Glomerular visceral epithelial cell (primary cell): ENCODE results near the gene PEX14.

Experiments
- DNase-seq: peaks from one replicate; pipeline ENCODE4 v3.0.0-alpha.2; 2016; ENCODE audit errors: extremely low spot score

The PEX14 gene

DNA sequence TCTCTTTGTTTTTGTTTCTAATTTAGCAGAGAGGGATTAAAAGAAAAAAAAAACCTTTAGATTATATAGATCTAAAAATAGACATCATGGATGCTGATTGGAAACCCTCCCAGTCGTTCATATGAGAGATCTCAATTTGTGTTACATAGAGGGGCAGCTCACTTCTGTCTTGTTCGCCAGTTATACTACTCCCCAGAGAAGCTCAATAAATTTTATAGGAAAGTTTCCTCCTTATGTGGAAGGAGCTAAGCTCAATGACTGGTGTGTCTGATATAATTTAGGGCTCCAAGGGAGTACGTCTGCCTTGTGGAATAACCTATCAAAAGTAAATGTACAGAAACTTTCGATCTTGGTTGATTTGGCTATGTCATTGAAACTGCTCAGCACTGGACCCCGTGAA lies 117.6 kb downstream of the PEX14 start:
- DNase-seq: no peak

DNA sequence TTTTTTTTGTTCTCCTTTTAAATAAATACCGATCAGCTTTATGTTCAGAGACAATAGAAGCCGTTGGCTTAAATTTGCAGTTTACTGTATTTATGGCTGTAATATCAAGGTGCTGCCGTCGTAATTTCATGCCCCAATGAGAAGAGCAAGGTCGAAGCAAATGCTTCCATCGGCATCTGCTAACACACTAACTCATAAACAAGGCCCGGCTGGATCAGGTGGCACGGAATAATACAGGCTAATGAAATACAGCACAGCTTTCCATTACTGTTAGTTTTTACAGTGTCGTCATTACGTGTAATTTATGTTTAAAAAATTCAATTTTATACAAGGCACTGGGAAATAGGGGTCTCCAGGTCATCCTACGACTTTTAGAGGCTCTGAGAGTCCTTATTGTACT lies 119.0 kb downstream of the PEX14 start:
- DNase-seq: no peak

DNA sequence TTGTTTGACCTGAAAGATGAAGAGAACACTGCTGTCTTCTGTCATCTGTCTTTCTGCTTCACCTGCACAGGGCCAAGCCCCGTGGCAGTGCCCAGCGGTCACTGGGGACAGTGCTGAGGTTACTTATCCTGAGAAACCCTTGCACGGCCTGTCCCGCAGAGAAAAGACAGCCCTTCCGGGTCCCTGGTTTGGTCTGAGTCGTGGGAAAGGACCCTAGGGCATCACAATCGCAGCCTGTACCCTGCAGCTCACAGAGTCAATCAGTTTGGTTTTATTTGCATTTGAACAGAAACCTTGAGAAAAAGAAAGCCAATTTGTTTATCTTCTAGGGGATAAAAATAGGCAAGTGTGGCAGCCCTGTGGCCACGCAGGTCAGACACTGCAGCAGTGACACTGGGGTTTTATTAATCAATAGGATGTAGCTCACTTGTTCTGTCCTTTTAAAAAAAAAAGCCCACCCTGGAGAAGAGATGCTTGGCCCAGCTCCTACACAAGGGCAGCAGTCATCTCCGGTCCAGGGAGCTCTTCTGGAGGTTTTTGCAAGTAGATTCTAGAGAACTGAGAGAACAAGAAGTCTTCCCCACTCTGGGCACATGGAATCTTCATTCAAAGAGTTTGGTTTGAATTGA lies 120.0 kb downstream of the PEX14 start:
- DNase-seq: no peak

DNA sequence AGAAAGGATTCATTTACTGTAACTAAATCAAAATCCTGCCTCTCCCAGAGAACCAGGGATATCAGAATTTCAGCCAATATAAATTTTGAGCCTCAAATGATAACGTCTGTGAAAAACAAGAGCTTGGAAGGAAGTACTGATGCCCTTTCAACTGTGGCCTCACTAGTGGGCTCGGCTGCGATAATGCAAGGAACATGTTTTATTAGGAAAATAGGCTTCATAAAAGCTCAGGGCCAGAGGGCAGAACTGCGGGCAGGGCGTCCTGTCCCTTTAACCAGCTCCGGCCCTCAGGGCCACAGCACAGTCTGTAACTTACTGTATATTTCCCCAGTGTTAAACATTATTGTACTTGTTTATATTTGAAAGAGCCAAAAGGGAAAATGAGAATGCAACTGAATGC lies 122.0 kb downstream of the PEX14 start:
- DNase-seq: no peak

DNA sequence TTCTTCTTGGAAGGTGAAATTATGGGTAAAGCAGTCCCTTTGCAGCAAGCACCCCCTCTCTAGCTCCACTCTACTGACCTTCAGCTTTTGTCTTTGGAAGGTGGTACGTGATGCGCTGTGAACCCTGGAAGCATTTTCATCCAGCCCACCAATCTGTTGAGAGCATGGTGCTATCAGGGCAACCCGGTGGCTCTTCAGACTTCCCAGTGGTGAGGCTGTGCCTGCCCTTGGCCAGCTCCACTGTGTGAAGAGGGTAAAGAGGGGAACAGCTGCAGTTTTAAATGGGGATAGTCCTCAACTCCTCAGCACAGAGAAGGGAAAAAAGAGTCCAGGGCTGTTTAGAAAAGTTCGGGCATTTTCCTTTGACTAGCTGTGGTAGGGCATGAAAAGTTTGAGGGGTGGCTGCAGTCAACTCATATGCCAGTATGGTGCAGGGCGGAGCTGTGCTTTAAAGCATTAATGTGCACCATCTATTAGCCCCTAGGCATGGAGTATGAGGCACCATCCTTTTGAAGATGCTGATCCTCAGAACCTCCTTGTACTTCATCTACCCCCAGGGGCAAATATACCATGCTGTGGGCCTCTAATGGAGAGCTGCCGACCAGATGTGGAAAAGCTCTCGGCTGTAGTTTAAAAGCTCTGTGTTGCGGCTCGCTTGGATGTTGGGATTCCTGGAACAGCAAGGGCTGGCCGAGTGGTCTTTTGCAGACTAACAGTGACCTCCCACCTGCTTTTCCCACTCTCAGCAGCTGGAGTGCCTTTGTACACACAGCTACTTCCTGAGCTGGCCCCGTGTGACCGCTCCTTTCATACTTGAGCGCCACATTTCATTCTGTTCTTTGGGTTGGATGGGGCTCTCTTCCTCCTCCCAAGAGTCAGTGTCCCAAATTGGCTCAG lies 123.0 kb downstream of the PEX14 start:
- no peak for DNase-seq

DNA sequence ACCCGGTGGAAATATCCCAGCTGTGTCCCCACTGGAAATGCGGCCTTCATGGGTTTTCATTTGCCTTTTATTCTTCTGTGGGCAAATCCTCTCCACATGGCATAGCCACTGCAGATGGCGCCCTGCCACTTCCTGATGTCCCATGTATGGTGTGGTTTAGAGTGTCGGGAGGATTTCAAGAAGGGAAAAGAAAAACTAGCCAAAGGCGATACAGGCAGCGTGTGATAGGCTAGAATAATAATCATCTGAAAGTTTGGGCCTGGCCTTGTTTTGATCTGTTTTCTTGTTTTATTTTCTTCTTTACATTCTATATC lies 123.6 kb downstream of the PEX14 start:
- DNase-seq: no peak

DNA sequence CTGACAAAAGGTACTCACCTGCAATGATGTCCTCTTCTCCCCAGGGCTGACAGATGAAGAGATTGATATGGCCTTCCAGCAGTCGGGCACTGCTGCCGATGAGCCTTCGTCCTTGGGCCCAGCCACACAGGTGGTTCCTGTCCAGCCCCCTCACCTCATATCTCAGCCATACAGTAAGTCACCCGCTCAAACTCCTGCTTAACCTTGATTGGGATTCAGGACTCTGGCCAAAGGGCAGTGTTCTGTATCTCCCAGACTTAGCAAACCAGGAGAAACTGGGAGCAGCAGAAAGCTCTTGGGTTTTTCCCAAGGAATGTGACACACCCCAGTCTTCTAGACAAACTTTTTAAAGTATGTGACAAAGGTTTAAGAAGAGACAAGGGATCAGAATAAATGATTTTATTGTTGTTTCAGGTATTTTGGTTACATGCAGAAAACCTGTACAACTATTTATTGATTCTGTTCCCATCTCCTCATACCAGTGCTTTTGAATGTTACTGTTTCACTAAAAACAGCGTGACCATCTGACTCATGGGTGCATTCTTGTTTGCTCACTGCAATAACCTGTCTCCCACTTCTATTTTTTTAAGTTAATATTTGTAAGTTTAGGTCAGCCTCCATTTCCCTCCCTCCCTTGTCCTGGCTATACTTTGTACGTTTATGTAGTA lies 124.6 kb downstream of the PEX14 start:
- DNase-seq: peak; percentile 75

DNA sequence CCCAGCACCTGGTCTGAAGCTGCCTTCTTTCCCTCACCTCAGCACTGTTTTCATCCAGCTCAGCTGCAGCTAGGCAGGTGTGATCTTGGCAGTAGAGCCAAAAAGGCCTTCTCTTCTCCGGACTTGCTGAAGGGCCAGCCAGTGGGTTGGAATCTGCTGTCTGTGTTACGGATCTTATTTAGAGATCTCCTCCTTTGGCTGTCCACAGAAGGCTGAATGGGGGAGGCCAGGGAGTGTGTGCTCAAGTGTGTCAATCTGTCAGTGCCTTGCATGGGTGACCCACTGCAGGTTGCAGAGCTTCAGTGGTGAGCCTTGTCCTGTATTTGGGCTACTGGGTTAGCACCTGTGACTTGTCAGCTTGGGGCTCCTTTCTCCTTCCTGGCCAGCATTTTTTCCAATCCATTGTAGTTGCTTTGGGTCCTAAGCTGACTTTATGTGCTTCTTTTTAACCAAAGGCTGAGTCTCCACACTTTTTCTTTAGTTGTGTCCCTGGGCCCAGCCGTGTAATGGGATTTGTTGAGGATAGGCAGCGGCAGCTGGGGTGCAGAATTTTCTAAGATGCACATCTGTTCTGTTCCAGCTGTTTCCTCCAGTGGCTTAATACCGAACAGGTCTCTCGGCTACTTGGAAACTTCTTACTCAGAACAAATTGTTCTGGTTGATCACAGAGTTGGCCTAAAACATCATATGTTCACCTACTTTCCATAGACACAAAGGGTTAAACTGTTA lies 126.8 kb downstream of the PEX14 start:
- DNase-seq: no peak

DNA sequence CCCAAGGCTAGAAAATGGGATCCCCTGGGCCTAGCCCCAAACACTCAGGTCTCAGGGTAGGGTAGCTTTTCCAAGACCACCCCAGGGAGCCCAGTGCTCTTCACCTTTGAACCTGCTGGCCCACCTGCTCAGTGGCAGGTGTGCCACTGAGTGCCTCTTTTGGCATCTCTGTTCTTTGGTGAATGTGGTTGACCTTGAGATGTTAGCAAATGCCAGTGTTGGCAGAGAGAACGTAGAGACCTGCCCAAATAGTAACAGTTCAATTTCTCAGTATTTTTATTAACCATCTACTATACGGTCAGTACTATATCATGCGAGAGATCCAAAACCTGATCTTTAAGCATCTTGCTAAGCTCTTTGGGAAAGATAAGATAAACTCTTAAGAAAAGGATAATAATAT lies 128.2 kb downstream of the PEX14 start:
- DNase-seq: no peak

DNA sequence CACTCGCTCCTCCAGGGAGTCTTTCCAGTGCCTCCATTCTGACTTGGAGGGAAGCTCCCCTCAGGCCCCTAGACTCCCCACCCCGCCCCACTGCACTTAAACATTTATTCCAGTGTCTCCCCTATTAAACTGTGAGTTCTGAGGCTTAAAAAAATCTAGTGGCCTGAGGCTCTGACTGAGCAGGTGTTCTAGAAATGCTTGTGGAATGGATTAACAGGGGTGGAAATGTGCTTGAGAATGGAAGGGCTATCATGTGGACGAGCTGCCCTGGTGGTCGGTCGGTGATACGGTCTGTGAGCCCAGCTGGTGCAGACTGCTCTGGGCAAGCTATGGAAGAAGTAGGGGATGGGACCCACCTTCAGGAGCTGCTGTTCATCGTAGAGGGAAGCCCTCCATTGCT lies 130.2 kb downstream of the PEX14 start:
- no peak for DNase-seq

DNA sequence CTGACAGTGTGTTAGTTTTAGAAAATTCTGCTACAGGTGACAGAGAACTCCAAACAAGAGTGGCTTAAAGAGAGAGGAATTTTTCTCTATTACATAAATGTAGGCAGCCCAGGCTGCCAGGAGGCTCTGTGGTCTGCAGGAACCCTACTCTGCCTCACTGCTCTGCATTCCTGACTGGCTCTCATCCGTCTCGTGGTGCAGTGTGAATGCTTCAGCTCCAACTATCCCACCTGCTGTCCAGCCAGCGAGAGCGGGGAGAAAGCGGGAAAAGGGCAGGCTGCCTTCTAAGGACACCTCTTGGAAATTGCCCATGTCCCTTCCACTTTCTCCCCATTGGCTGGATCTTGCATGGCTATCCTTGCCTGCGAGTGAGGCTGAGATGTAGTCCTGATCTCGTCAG lies 131.3 kb downstream of the PEX14 start:
- peak; percentile 87 for DNase-seq

DNA sequence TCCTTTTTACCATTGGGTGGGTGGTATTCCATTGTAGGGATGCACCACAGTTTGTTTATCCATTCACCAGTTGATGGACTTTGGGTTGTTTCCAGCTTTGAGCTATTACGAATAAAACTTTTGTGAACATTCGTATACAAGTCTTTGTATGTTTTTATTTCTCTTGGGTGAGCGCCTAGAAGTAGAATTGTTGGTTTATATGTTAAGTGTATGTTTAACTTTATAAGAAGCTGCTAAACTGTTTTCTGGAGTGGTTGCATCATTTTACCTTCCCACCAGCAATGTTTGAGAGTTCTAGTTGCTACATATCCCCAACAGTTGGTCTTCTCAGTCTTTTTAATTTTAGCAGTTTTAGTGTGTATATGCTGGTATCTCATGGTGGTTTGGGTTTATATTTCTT lies 132.5 kb downstream of the PEX14 start:
- no peak for DNase-seq

DNA sequence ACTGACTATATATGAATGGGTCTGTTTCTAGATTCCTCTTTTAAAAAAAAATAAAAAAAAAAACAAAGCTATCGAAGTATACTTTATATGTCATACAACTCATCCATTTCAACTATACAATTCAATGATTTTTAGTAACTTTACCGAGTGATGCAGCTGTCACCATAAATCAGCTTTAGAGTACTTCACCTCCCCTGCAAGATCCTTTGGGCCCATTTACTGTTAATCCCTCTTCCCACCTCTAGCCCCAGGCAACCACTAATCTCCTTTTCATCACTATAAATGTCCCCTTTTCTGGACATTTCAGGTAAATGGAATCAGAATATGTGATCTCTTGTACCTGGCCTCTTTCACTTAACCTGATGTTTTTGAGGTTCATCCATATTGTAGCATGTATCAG lies 133.9 kb downstream of the PEX14 start:
- DNase-seq: no peak

DNA sequence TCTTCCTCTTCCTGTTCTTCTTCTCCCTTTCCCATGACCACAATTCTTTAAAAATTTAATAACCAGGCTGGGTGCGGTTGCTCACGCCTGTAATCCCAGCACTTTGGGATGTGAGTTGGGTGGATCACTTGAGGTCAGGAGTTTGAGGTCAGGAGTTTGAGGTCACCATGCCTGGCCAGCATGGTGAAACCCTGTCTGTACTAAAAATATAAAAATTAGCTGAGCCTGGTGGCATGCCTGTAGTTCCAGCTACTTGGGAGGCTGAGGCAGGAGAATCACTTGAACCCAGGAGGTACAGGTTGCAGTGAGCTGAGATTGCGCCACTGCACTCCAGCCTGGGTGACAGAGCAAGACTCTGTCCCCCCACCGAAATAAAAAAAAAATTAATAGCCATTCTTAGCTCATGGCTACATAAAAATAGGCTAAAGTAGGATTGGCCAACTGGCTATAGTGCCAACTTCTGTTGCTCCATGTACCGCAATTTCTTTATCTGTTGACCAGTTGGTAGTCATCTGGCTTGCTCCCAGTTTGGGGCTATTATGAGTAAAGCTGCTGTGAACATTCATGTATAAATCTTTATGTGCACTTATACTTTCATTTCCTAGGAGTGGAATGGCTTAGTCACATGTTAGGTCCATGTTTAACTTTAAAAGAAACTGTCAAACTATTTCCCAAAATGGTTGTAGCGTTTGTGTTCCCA lies 136.3 kb downstream of the PEX14 start:
- no peak for DNase-seq

DNA sequence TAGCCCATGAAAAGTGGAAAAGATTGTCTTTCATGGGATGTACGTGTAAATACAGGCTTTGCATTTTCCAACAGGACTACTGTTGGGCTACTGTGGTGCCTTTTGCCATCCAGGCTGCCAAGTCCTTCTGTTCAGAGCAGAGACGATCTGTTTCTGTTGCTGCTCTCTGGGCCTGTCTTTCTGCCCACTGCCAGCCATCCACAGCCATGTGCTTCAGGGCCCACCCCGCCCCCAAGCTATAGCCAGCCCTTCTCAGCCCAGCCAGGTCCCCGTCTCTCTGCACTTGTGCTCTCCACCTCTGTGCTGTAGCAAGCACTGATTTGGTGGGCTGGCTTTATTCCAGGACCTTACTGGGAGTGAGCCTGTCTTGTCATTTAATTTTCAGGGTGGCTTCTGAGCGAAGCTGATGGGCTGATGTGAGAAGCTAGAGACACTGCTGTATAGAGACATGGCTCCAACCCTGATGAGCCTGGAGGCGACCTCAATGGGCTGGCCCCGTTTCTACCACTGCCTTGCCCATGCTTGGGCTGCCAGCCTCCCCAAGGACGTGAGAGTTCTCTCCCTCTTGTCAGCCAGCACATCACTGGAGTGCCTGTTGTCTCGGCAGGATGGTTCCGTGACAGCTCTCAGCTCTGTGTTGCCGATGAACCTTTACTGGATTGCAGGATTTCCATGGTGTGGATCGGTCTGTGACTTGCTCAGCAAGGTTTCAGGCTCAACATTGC lies 137.8 kb downstream of the PEX14 start:
- no peak for DNase-seq

DNA sequence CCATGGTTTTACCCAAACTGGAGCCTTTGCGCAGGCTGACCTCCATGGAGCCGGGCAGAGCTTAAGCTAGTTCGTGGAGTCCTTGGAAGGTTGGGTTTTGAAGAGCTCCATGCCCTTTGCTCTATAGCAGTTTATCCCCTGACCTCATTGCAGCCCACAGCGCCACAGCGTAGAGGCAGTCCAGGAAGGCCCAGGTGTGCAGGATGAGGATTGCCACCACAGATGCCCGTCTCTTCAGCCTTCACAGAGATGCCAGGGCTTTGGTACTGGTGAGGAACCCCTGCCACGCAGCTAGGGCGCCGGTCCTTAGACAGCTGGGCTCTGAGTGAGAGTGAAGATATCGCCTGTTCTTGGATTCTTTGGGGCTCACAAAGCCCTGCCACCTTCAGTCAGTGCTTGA lies 138.6 kb downstream of the PEX14 start:
- no peak for DNase-seq

DNA sequence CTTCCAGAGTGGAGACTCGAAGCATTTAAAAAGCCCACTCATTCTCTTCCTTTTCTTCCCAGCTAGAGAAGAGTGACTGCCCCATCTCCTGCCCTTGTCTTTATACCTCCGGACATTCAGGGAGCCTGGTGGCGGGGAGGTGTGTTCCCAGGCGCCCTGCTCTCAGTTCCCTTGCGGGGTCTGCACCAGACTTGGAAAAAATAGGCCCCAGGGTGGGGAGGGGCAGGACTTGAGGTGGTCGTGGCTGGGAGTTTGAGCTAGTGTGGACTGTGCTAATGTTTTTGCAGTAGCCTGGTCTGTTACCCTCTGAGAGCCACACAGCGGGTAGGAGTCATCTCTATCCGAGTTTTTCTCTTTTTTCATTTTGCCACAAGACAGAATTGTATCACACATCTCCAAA lies 139.1 kb downstream of the PEX14 start:
- DNase-seq: no peak

DNA sequence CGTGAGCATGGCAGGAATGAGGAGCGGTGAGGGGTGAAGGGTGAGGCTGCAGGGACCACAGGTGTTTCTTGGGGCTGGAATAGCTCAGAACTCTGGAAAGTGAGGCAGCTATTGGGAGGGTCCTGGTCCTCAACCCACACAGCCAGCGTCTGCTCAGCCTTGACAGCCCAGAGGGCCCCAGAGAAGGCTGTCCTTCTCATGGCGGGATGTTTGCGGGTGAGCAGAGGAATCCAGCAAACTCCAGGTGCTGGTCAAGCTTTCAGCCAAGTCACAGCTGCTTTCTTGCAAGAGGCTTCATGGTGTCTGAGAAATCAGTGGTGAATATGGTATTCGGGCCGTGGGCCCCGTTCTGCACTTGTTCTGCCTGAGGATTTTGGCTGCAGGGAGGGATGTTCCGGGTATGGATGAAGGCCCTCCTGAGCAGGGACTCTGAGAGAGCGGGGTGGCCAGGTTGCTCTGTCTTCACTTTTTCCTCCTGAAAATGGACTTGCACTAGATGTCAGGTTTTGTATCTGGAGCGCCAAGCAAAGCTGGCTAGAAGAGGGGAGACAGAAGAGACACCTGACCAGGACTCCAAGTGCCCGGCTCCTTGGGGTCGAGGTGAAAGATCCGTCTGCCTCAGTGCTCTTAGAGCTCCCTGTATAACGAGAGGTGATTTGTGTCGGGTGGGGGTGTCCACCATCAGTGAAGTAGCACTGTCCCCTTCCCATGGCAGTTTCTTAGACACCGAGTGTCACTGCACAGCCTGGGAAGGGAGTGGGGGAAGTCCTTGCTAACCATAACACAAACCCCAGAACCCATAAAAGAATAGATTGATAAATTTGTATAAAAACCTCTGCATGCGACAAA lies 139.9 kb downstream of the PEX14 start:
- no peak for DNase-seq

DNA sequence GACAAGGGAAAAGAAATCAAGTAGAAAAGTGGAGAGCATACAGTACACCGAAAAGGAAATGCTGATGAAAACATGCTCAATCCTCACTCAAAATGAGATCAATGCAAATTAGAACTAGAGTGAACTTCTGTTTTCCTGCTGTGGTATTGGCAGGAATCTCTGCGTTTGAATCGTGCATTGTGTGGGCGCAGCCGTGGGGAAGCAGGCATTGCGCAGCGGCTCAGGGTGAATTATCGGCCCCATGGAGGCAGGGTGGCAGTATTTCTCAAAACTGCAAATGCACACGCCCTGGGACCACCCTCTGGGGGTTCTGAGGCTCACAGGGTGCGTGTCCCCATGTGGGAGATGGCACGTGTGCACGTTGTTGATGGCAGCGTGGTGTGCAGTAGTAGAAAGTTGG lies 140.6 kb downstream of the PEX14 start:
- no peak for DNase-seq
